Activated CD4-positive, CD25-positive, alpha-beta regulatory T cell treated with anti-CD3 and anti-CD28 coated beads, Interleukin-2, amount 50 U/mL, for 24 hours (primary cell): ENCODE data around the gene RALGPS2.
"Not testable (repeated sequence)": the region's sequence is repeated elsewhere in the genome, so short reads cannot be mapped to it uniquely, and the experiment has no call there.

ENCODE experiments used
- ATAC-seq, 2 donors: fragments of 150-1000 bp; cut with Tn5 transposase; one replicate each; pipeline ENCODE4 v1.10.0; 2021; ENCODE audit warnings: mild to moderate bottlenecking in 1 of 2, moderate library complexity in 1 of 2

RALGPS2 gene

GRCh38 chr1:178725466-178726086 lies 532 bp downstream of the RALGPS2 start:
- peak; percentile 42 to 46 for ATAC-seq

GRCh38 chr1:178726087-178726517 lies 1.1 kb downstream of the RALGPS2 start:
- ATAC-seq, result peak; percentile 37 to 50

GRCh38 chr1:178726545-178726944 lies 1.5 kb downstream of the RALGPS2 start:
- no peak for ATAC-seq

- ATAC-seq, result peak in 1 of 2 donors; percentile 12
Measured at GRCh38 chr1:178727014-178727895, 2.2 kb downstream of the RALGPS2 start.

DNA sequence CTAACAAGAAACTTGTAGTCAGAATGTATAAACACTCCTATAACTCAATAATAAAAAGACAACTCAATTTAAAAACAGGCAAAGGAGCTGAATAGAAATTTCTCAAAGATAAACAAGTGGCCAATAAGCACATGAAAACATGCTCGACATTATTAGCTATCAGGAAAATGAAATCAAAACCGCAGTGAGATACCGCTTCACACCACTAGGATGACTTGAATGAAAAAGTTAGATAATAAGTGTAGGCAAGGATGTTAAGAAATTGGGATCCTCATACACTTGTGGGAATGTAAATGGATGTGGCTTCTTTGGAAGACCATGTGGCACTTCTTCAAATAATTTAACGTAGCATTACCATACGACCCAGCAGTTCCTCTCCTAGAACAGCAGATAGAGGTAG lies 8.9 kb downstream of the RALGPS2 start:
- no peak for ATAC-seq

DNA sequence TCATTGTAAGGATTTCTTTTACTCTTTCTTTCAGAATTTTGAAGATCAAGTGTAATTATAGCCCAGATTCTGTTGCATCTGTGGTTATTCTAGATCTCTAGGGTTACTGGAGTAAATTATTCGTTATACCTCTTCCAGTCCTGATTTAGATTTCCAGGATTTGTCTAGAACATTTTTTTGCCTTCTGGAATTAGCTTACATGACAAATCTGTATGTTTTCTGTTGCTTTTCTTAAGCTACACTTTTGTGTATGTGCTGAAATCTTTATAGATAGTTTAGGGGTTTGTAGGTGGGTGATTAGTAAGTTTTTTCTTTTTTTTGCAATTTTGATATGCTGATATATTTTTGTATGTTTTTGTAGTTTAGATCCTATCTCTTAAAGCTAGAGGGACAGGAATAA lies 13.7 kb downstream of the RALGPS2 start:
- no peak for ATAC-seq

GRCh38 chr1:178739285-178740045 lies 14.4 kb downstream of the RALGPS2 start:
- ATAC-seq, result no peak

DNA sequence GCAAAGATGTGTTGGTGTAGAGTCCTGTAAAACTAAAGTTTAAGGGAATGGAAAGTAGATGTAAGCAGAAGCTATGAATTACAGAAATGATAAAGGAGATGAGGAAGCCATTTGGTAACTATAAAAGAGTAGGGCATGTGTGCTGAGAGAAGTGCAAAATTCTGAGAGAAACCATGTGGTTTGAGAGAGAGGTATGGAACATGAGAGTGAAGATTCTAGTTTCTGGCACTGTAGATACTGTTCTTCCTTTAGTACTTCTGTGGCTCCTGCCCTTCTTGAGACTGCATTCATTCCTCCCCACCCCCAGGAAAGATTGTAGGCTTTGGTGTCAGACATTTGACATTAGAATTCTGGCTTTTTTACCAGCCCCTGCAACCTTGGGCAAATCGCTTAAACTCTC lies 15.4 kb downstream of the RALGPS2 start:
- ATAC-seq, result no peak

GRCh38 chr1:178740924-178741323 lies 15.9 kb downstream of the RALGPS2 start:
- ATAC-seq, result no peak

- ATAC-seq, result no peak
Measured at GRCh38 chr1:178743801-178744200, 18.8 kb downstream of the RALGPS2 start.

DNA sequence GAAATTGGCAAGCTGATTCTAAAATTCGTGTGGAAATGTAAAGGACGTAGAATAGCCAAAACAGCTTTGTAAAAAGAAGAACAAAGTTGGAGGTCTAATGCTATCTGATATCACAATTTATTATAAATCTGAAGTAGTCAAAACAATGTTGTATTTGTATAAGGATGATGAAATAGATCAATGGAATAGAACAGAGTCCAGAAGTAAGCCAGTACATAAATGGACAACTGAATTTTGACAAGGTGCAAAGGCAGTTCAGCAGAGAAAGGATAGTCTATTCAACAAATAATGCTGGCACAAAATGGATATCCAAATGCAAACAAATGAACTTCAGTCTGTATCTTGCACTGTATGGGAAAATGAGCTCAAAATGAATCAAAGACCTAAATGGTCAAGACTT lies 20.2 kb downstream of the RALGPS2 start:
- no peak for ATAC-seq

DNA sequence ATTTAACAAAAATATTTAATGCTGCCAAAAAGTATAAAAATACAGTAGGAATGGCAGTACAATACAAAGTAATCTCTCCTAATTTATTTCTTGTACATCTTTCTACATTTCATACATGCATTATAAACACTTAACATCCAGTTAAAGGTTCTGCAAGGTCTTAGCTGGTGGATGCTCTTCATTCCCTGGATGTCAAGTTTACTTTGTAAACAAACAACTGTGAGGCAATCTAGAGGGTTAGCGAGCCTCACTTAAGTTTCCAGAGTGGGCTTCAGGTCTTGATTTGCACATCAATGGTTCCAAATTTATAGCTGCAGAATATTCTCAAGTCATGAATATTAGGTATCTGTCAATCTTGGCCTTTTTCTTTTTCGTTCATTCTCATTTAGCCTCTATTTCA lies 21.3 kb downstream of the RALGPS2 start:
- no peak for ATAC-seq

DNA sequence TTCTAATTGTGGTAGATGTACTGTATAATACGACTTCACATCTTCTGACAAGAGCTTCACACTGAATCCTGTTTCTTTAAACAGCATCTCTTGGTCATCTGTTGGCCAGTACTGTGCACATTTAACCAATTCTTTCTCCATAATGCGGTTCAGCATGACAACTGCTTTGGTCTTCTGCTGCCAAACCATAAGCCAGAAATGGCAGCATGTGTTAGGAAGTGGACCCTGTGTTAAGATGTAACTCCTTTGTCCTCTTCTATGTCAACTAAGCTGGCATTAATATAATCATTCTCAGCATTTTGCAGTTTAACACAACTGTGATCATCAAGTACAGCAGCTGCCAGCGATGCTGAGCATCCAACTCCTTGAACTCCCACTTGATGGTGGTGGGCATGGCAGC lies 22.3 kb downstream of the RALGPS2 start:
- ATAC-seq, result not testable (repeated sequence)

DNA sequence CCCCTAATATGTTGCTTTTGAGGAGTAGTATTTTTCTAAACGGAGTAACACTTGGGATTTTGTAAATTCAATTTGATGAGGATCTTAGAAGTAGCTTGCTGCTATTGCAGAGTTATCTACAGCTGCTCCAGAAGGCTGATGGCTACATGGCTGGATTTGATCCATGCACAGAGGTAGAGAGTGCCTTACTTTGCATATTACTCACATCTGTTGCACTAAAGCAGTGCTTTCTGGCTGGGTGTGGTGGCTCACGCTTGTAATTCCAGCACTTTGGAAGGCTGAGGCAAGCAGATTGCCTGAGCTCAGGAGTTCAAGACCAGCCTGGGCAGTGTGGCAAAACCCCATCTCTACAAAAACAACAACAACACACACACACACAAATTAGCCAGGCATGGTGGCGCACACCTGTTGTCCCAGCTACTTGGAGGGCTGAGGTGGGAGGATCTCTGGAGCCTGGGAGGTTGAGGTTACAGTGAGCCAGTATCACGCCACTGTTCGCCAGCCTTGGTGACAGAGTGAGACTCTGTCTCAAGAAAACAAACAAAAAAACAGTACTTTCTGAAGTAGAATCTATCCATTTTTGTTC lies 24.6 kb downstream of the RALGPS2 start:
- no peak for ATAC-seq

DNA sequence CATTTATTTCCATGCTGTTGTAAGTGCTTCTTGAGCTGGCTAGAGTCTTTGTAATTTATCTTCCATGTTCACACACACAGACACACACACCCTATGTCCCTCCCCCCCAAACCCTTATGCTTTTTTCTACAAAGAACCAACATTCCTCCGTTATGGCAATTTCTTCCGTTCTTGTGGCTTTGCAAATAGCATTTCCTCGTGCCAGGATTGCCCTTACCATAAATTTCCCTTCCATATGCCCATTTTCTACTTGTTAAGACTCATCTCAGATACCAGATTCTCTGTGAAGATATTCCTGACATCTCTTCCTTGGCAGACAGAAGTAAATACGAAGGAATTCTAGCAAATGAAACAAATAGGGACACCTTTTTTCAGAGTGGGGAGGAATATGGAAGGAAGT lies 26.0 kb downstream of the RALGPS2 start:
- no peak for ATAC-seq

GRCh38 chr1:178752891-178753290 lies 27.8 kb downstream of the RALGPS2 start:
- no peak for ATAC-seq

DNA sequence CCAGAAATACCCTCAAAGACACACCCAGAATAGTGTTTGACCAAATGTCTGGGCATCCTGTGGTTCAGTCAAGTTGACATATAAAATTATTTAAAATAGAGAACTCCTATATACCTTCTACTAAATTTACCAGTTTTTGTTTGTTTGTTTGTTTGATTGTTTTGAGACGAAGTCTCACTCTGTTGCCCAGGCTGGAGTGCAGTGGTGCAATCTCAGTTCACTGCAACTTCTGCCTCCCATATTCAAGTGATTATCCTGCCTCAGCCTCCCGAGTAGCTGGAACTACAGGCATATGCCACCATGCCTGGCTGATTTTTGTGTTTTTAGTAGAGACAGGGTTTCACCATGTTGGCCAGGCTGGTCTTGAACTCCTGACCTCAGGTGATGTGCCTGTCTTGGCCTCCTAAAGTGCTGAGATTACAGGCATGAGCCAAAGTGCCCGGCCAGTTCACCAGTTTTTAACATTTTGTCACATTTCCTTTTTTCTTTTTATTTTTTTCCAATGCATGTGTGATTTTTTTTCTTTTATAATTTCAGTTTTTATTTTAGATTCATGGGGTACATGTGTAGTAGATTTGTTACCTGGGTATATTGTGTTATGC lies 29.7 kb downstream of the RALGPS2 start:
- ATAC-seq, result not testable (repeated sequence)

DNA sequence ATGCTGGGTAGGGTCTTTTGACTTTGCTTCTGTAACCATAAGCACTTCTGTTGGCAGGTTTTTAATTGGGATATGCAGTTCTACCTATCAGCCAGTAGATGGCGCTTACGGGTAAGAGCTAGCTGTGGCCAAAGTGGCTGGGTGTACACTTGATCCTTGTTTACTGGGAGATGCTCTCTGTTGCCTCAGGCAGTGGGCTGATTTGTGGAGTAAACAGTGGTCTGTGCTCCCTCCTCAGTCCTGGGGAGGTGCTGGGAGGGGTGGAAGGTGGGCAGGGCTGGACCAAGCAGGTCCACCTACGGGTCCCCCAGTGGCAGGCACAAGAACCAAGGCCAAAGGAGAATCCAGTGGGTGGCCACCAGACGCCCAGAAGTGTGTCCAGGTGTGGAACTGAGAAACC lies 43.4 kb downstream of the RALGPS2 start:
- ATAC-seq, result no peak

- ATAC-seq, result no peak
Measured at GRCh38 chr1:178772952-178773351, 47.9 kb downstream of the RALGPS2 start.

DNA sequence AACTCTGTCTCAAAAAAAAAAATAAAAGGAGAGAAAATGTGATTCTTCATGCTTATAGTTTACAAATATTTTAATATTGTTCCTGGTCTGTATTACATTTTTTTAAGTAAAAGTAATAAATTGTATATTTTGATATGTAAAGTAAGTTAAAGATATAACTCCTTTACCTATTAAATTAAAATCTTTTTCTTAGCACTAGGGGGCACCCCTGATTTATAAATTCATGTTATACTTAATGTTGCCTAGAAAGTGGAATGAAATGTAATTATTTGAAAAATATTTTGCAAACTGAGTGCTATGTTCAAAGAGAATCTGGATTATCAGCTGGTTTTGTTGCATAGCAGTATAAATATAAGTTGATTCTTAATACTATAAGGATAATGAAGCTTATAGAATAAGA lies 49.2 kb downstream of the RALGPS2 start:
- ATAC-seq, result no peak

- ATAC-seq, result no peak
Measured at GRCh38 chr1:178776553-178776952, 51.5 kb downstream of the RALGPS2 start.

- ATAC-seq, result no peak
Measured at GRCh38 chr1:178781533-178782330, 56.7 kb downstream of the RALGPS2 start.
